Panc1 (cell line): ENCODE results near the gene FAAP100. TPM values are rescaled to one million over a fixed set of nuclear protein-coding genes. Genes with fewer than 3 reads are reported as not detected.
A peak's percentile ranks its signal among the peaks of the same experiment; 100 is the strongest.

Experiments used
- ATAC-seq: fragments of 200-7000 bp; cut with Tn5 transposase; 2 replicates; pipeline ENCODE4 v1.9.1; 2020; ENCODE audit warnings: mild to moderate bottlenecking, moderate library complexity
- BruUV-seq: library from RNA; stranded (reverse); fragments of 400-500 nt; replicated peaks from 2 replicates; lab custom pipeline; 2021; lab: Mats Ljungman, UMichigan
- CTCF ChIA-PET: fragments of 300-600 bp; sonication (Branson Sonifier 250); formaldehyde crosslinking; loops from one replicate; lab custom pipeline; 2022; ENCODE audit warnings: antibody characterized with exemption; lab: Charles Lee
- POLR2A ChIA-PET: fragments of 300-600 bp; sonication (Branson Sonifier 250); formaldehyde crosslinking; loops from one replicate; lab custom pipeline; 2022; ENCODE audit warnings: antibody characterized with exemption; lab: Charles Lee
- DNase-seq: peaks from one replicate; pipeline ENCODE4 v3.0.0-alpha.2; 2010; ENCODE audit warnings: low read depth, low spot score
- H3K27ac ChIP-seq: 2 replicates; pipeline ENCODE4 v1.5.1; 2011; ENCODE audit warnings: mild to moderate bottlenecking, low read length, inconsistent platforms
- H3K27me3 ChIP-seq: fragments of 200-500 bp; sonication (Bioruptor generic); 2 replicates; pipeline ENCODE4 v1.6.0; 2014; ENCODE audit warnings: low read length, inconsistent platforms; ENCODE audit not compliant: control insufficient read depth, insufficient read depth
- H3K36me3 ChIP-seq: fragments of 200-500 bp; sonication (Bioruptor generic); 2 replicates; pipeline ENCODE4 v1.5.1; 2014; ENCODE audit warnings: inconsistent platforms, mild to moderate bottlenecking, low read length, moderate library complexity; ENCODE audit not compliant: control insufficient read depth, insufficient read depth
- H3K4me1 ChIP-seq: 2 replicates; pipeline ENCODE4 v1.5.1; 2011; ENCODE audit warnings: inconsistent platforms, mild to moderate bottlenecking, low read length, moderate library complexity; ENCODE audit not compliant: control insufficient read depth, insufficient read depth
- H3K4me3 ChIP-seq, 2 experiments: 2 replicates each; pipeline ENCODE4 v1.5.1; 2011 to 2012; ENCODE audit warnings: low read depth in 2 of 2, low read length in 2 of 2, mild to moderate bottlenecking in 2 of 2, inconsistent platforms in 1 of 2, moderate library complexity in 1 of 2
- H3K9me3 ChIP-seq: fragments of 200-500 bp; sonication (Bioruptor generic); 2 replicates; pipeline ENCODE4 v1.5.1; 2014; ENCODE audit warnings: low read depth, mild to moderate bottlenecking, inconsistent platforms, low read length, moderate library complexity; ENCODE audit not compliant: control insufficient read depth, insufficient read depth
- CTCF ChIP-seq: fragments of 450-650 bp; IDR thresholded peaks from 2 replicates; pipeline ENCODE4 v1.5.1; 2017; ENCODE audit warnings: mild to moderate bottlenecking
- POLR2AphosphoS5 ChIP-seq: IDR thresholded peaks from 2 replicates; pipeline ENCODE4 v1.6.1; 2012; ENCODE audit warnings: mild to moderate bottlenecking, low read depth, low read length, moderate library complexity
- REST ChIP-seq, 2 experiments: IDR thresholded peaks; 2 replicates each; pipeline ENCODE4 v1.6.1; 2011 to 2012; ENCODE audit warnings: low read depth in 2 of 2, control low read depth in 1 of 2, low read length in 1 of 2, mild to moderate bottlenecking in 1 of 2, moderate library complexity in 1 of 2; ENCODE audit not compliant: insufficient read depth in 1 of 2
- SIN3A ChIP-seq: IDR thresholded peaks from 2 replicates; pipeline ENCODE4 v1.6.1; 2012; ENCODE audit warnings: low read depth, mild to moderate bottlenecking, low read length, moderate library complexity, borderline replicate concordance; ENCODE audit not compliant: insufficient read depth
- TCF7L2 ChIP-seq: IDR thresholded peaks from 2 replicates; pipeline ENCODE4 v1.6.1; 2011; ENCODE audit warnings: mild to moderate bottlenecking, low read depth, low read length, inconsistent platforms
- in situ Hi-C: cut with HindIII; loops from 2 replicates; pipeline ENCODE4 v1.10.0; 2016; ENCODE audit warnings: low sequenced_read_pairs, low pct_unique_long_range_greater_than_20kb
- intact Hi-C: fragments of 100-400 bp; cut with micrococcal nuclease; formaldehyde crosslinking; loops from one replicate; pipeline ENCODE4 v1.10.0; 2022; ENCODE audit not compliant: unreplicated experiment
- total RNA-seq: library from RNA; stranded (reverse); gene quantifications from one replicate; pipeline ENCODE4 v1.2.1, GENCODE V29; 2021; ENCODE audit not compliant: unreplicated experiment

The FAAP100 gene
- total RNA-seq, 1 experiment from 2014 or later: 265 TPM

- peaks cover 40% of the 10 kb centered on the region for H3K36me3 ChIP-seq
- intact Hi-C loops (loop anchor here (5.0 kb wide), 1 partner anchor 44 kb away; no protein-coding TSS in a partner anchor), in situ Hi-C loops (no loop called here)
- peak; percentile 96 for ATAC-seq
- H3K9me3 ChIP-seq: no peaks in the 10 kb centered on the region
- H3K27ac ChIP-seq: peak overlapping the region; percentile 82
- peaks cover 24% of the 10 kb centered on the region for H3K4me1 ChIP-seq
- TF ChIP-seq CTCF: peak; percentile 93
- no peak for TF ChIP-seq SIN3A
- DNase-seq: peak; percentile 42
- ChIA-PET POLR2A (no interaction called here), CTCF (no interaction called here)
- H3K27me3 ChIP-seq: no peaks in the 10 kb centered on the region
- H3K4me3 ChIP-seq: no peak overlapping the region
- BruUV-seq: no TSS peak
These were observed 49.5 kb upstream of the FAAP100 start for GRCh38 chr17:81601525-81602120.

GRCh38 chr17:81599719-81600486 lies 47.8 kb upstream of the FAAP100 start:
- CTCF ChIA-PET: interaction anchor here (0.6 kb wide), 1 partner anchor 18 kb away, joined by 3 read pairs; no protein-coding TSS in a partner anchor
- in situ Hi-C loops (no loop called here), intact Hi-C loops (loop anchor here (5.0 kb wide), 1 partner anchor 43 kb away; no protein-coding TSS in a partner anchor)
- Histone ChIP-seq H3K27me3 (no peaks in the 10 kb centered on the region), H3K4me1 (peaks cover 24% of the 10 kb centered on the region), H3K4me3 (no peak overlapping the region), H3K27ac (peak overlapping the region; percentile 82), H3K36me3 (peaks cover 33% of the 10 kb centered on the region), H3K9me3 (no peaks in the 10 kb centered on the region)
- DNase-seq: no peak
- POLR2A ChIA-PET: no interaction called here
- TF ChIP-seq CTCF (no peak), REST (IDR thresholded peaks at IDR 0.05; ENCODE audit: insufficient read depth in 1 of 2, low read depth in 2 of 2, low read length in 1 of 2) (no peak), POLR2AphosphoS5 (no peak), TCF7L2 (no peak), SIN3A (no peak)
- BruUV-seq: TSS peak; percentile 17
- no peak for ATAC-seq
